SK-N-SH treated with all-trans-retinoic acid at 6 μM for 48 hours (cell line): Measurements from ENCODE around the gene LAMB4.

Experiments
- ATAC-seq: fragments of 200-7000 bp; cut with Tn5 transposase; 3 replicates; pipeline ENCODE4 v1.9.1; 2020; ENCODE audit warnings: mild to moderate bottlenecking, moderate library complexity
- BACH2 ChIP-seq: fragments of 250-450 bp; sonication (Bioruptor Pico); IDR thresholded peaks from 2 replicates; pipeline ENCODE4 v1.9.0; 2021; ENCODE audit warnings: mild to moderate bottlenecking, borderline replicate concordance
- CREB5 ChIP-seq: fragments of 250-450 bp; sonication (Bioruptor Pico); IDR thresholded peaks from 2 replicates; pipeline ENCODE4 v1.5.1; 2020; ENCODE audit warnings: low read depth, mild to moderate bottlenecking, moderate library complexity
- CSRNP3 ChIP-seq: fragments of 250-450 bp; sonication (Bioruptor Pico); IDR thresholded peaks from 2 replicates; pipeline ENCODE4 v1.5.1; 2021; ENCODE audit warnings: mild to moderate bottlenecking, moderate library complexity
- ESRRG ChIP-seq: fragments of 250-450 bp; sonication (Bioruptor Pico); IDR thresholded peaks from 2 replicates; pipeline ENCODE4 v1.6.1; 2021; ENCODE audit warnings: mild to moderate bottlenecking
- GLIS3 ChIP-seq: fragments of 250-450 bp; sonication (Bioruptor Pico); IDR thresholded peaks from 2 replicates; pipeline ENCODE4 v1.5.0; 2020; ENCODE audit warnings: mild to moderate bottlenecking, moderate library complexity
- ISL1 ChIP-seq: fragments of 250-450 bp; sonication (Bioruptor Pico); IDR thresholded peaks from 2 replicates; pipeline ENCODE4 v2.1.2; 2022; ENCODE audit warnings: mild to moderate bottlenecking, moderate library complexity
- OSR1 ChIP-seq: fragments of 250-450 bp; sonication (Bioruptor Pico); IDR thresholded peaks from 2 replicates; pipeline ENCODE4 v1.8.0; 2022; ENCODE audit warnings: moderate library complexity, mild to moderate bottlenecking, inconsistent platforms
- PATZ1 ChIP-seq: fragments of 250-450 bp; sonication (Bioruptor Pico); IDR thresholded peaks from 2 replicates; pipeline ENCODE4 v1.8.0; 2020; ENCODE audit warnings: mild to moderate bottlenecking, moderate library complexity, borderline replicate concordance
- PPARA ChIP-seq: fragments of 250-450 bp; sonication (Bioruptor Pico); IDR thresholded peaks from 2 replicates; pipeline ENCODE4 v1.5.0; 2020; ENCODE audit warnings: mild to moderate bottlenecking, borderline replicate concordance
- RARB ChIP-seq: fragments of 250-450 bp; sonication (Bioruptor Pico); IDR thresholded peaks from 2 replicates; pipeline ENCODE4 v1.8.0; 2021; ENCODE audit warnings: mild to moderate bottlenecking, moderate library complexity
- SNAI2 ChIP-seq: fragments of 250-450 bp; sonication (Bioruptor Pico); IDR thresholded peaks from 2 replicates; pipeline ENCODE4 v1.5.0; 2020; ENCODE audit warnings: mild to moderate bottlenecking, moderate library complexity
- TCF4 ChIP-seq: fragments of 250-450 bp; sonication (Bioruptor Pico); IDR thresholded peaks from 2 replicates; pipeline ENCODE4 v1.8.0; 2021; ENCODE audit warnings: mild to moderate bottlenecking, moderate library complexity, borderline replicate concordance
- TOX ChIP-seq: fragments of 250-450 bp; sonication (Bioruptor Pico); IDR thresholded peaks from 2 replicates; pipeline ENCODE4 v1.8.0; 2021; ENCODE audit warnings: mild to moderate bottlenecking, moderate library complexity, borderline replicate concordance
- TSHZ2 ChIP-seq: fragments of 250-450 bp; sonication (Bioruptor Pico); IDR thresholded peaks from 2 replicates; pipeline ENCODE4 v1.5.0; 2020; ENCODE audit warnings: mild to moderate bottlenecking, moderate library complexity
- ZC3H10 ChIP-seq: fragments of 250-450 bp; sonication (Bioruptor Pico); IDR thresholded peaks from 2 replicates; pipeline ENCODE4 v1.5.1; 2021; ENCODE audit warnings: mild to moderate bottlenecking, moderate library complexity
- ZFP3 ChIP-seq: fragments of 250-450 bp; sonication (Bioruptor Pico); IDR thresholded peaks from 2 replicates; pipeline ENCODE4 v1.5.0; 2020; ENCODE audit warnings: mild to moderate bottlenecking, moderate library complexity
- ZFP30 ChIP-seq: fragments of 450-650 bp; formaldehyde crosslinking; IDR thresholded peaks from 2 replicates; pipeline ENCODE4 v1.5.0; 2022; ENCODE audit warnings: mild to moderate bottlenecking, moderate library complexity
- ZNF565 ChIP-seq: fragments of 450-650 bp; formaldehyde crosslinking; conservative IDR thresholded peaks from 2 replicates; pipeline ENCODE4 v1.5.0; 2020; ENCODE audit warnings: low read depth, mild to moderate bottlenecking, moderate library complexity
- ZNF70 ChIP-seq: fragments of 450-650 bp; formaldehyde crosslinking; IDR thresholded peaks from 2 replicates; pipeline ENCODE4 v1.5.0; 2020; ENCODE audit warnings: mild to moderate bottlenecking, moderate library complexity
- ZNF8 ChIP-seq: fragments of 450-650 bp; formaldehyde crosslinking; IDR thresholded peaks from 2 replicates; pipeline ENCODE4 v1.5.0; 2020; ENCODE audit warnings: mild to moderate bottlenecking, moderate library complexity

The LAMB4 gene

GRCh38 chr7:108048422-108048821, 81.7 kb downstream of the LAMB4 start:
- ATAC-seq: no peak
- TF ChIP-seq ESRRG (CRISPR knock-in tag) (no peak), CREB5 (CRISPR knock-in tag) (no peak), SNAI2 (no peak), ZFP30 (CRISPR knock-in tag) (no peak), ZNF8 (no peak), PATZ1 (no peak), TOX (no peak), GLIS3 (CRISPR knock-in tag) (no peak), ZFP3 (no peak), ISL1 (CRISPR knock-in tag) (no peak), OSR1 (CRISPR knock-in tag) (no peak)
- TF ChIP-seq, all 23 proteins: peak for 0

- TF ChIP-seq CREB5 (CRISPR knock-in tag): no peak
- no peak for TF ChIP-seq ZNF565 (CRISPR knock-in tag)
- no peak for TF ChIP-seq SNAI2
- TF ChIP-seq ZFP3: no peak
- no peak for TF ChIP-seq ZC3H10 (CRISPR knock-in tag)
- TF ChIP-seq CSRNP3 (CRISPR knock-in tag): no peak
- TF ChIP-seq RARB (CRISPR knock-in tag): no peak
- TF ChIP-seq PATZ1: no peak
- TF ChIP-seq TCF4 (CRISPR knock-in tag): no peak
- TF ChIP-seq ESRRG (CRISPR knock-in tag): no peak
- TF ChIP-seq ZNF70 (CRISPR knock-in tag): no peak
- no peak for TF ChIP-seq TSHZ2 (CRISPR knock-in tag)
- no peak for TF ChIP-seq GLIS3 (CRISPR knock-in tag)
- TF ChIP-seq ZFP30 (CRISPR knock-in tag): no peak
- ATAC-seq: no peak
Observed at GRCh38 chr7:108046952-108047506, 83.1 kb downstream of the LAMB4 start.

- peak; percentile 19; the same call in 1 of the 3 replicates for ATAC-seq
- TF ChIP-seq ISL1 (CRISPR knock-in tag): no peak
- no peak for TF ChIP-seq PATZ1
- TF ChIP-seq ZNF70 (CRISPR knock-in tag): no peak
- no peak for TF ChIP-seq CREB5 (CRISPR knock-in tag)
- TF ChIP-seq ZNF565 (CRISPR knock-in tag): no peak
- TF ChIP-seq BACH2 (CRISPR knock-in tag): no peak
- no peak for TF ChIP-seq PPARA
- no peak for TF ChIP-seq ESRRG (CRISPR knock-in tag)
- TF ChIP-seq ZNF8: no peak
- TF ChIP-seq TSHZ2 (CRISPR knock-in tag): no peak
Observed at GRCh38 chr7:108045669-108046068, 84.5 kb downstream of the LAMB4 start.
